Neutrophil (primary cell): Measurements from ENCODE around the gene CACNA1E.

Source experiments
- H3K27ac ChIP-seq: fragments of 200-600 bp; sonication (generic); 2 replicates; pipeline ENCODE4 v1.5.1; 2016; ENCODE audit warnings: mild to moderate bottlenecking, moderate library complexity
- H3K27me3 ChIP-seq: fragments of 200-600 bp; sonication (generic); 2 replicates; pipeline ENCODE4 v1.6.0; 2016; ENCODE audit warnings: mild to moderate bottlenecking
- H3K36me3 ChIP-seq: fragments of 200-600 bp; sonication (generic); 2 replicates; pipeline ENCODE4 v1.5.1; 2017
- H3K4me1 ChIP-seq, 2 experiments: fragments of 200-600 bp in 1 of 2; sonication (generic) in 1 of 2; 1 replicate in 1 of 2; 2 replicates in 1 of 2; pipeline versions ENCODE4 v1.5.1 to v1.6.1; 2013 to 2016; ENCODE audit warnings: low read depth in 1 of 2, low read length in 1 of 2, mild to moderate bottlenecking in 1 of 2, moderate library complexity in 1 of 2; ENCODE audit not compliant: control insufficient read depth in 1 of 2, insufficient read depth in 1 of 2
- H3K4me3 ChIP-seq, 2 experiments: fragments of 200-600 bp in 1 of 2; sonication (generic) in 1 of 2; 1 replicate in 1 of 2; 2 replicates in 1 of 2; pipeline ENCODE4 v1.5.1; 2013 to 2016; ENCODE audit warnings: low read depth in 1 of 2, low read length in 1 of 2, mild to moderate bottlenecking in 1 of 2, moderate library complexity in 1 of 2
- H3K9me3 ChIP-seq: fragments of 200-600 bp; sonication (generic); 2 replicates; pipeline ENCODE4 v1.5.1; 2016
- CTCF ChIP-seq: fragments of 200-600 bp; sonication (generic); IDR thresholded peaks from 2 replicates; pipeline ENCODE4 v1.5.1; 2016; ENCODE audit warnings: antibody characterized with exemption

CACNA1E gene

GRCh38 chr1:181632960-181633359 lies 149.6 kb downstream of the CACNA1E start:
- Histone ChIP-seq H3K27ac (no peak overlapping the region), H3K27me3 (peaks cover 32% of the 10 kb centered on the region), H3K9me3 (no peaks in the 10 kb centered on the region), H3K4me3 (no peak overlapping the region), H3K4me1 (no peaks in the 10 kb centered on the region), H3K36me3 (no peaks in the 10 kb centered on the region)
- no peak for TF ChIP-seq CTCF

GRCh38 chr1:181635110-181635509 lies 151.8 kb downstream of the CACNA1E start:
- no peaks in the 10 kb centered on the region for H3K4me1 ChIP-seq
- H3K27ac ChIP-seq, result no peak overlapping the region
- H3K27me3 ChIP-seq, result peaks cover 36% of the 10 kb centered on the region
- H3K4me3 ChIP-seq, result no peak overlapping the region
- H3K9me3 ChIP-seq, result no peaks in the 10 kb centered on the region
- H3K36me3 ChIP-seq, result no peaks in the 10 kb centered on the region
- no peak for TF ChIP-seq CTCF

GRCh38 chr1:181637998-181638397 lies 154.7 kb downstream of the CACNA1E start:
- Histone ChIP-seq H3K4me1 (no peaks in the 10 kb centered on the region), H3K27ac (no peak overlapping the region), H3K9me3 (no peaks in the 10 kb centered on the region), H3K27me3 (peaks cover 45% of the 10 kb centered on the region), H3K4me3 (no peak overlapping the region), H3K36me3 (no peaks in the 10 kb centered on the region)
- TF ChIP-seq CTCF, result no peak

GRCh38 chr1:181640956-181641355 lies 157.6 kb downstream of the CACNA1E start:
- Histone ChIP-seq H3K4me1 (no peaks in the 10 kb centered on the region), H3K27ac (no peak overlapping the region), H3K9me3 (no peaks in the 10 kb centered on the region), H3K27me3 (peaks cover 27% of the 10 kb centered on the region), H3K4me3 (no peak overlapping the region), H3K36me3 (no peaks in the 10 kb centered on the region)
- no peak for TF ChIP-seq CTCF

- Histone ChIP-seq H3K9me3 (no peaks in the 10 kb centered on the region), H3K27me3 (peaks cover 37% of the 10 kb centered on the region), H3K4me1 (no peaks in the 10 kb centered on the region), H3K4me3 (no peak overlapping the region), H3K27ac (no peak overlapping the region), H3K36me3 (no peaks in the 10 kb centered on the region)
- TF ChIP-seq CTCF, result no peak
Measured at GRCh38 chr1:181643631-181644030, 160.3 kb downstream of the CACNA1E start.

GRCh38 chr1:181645171-181645570 lies 161.9 kb downstream of the CACNA1E start:
- Histone ChIP-seq H3K36me3 (no peaks in the 10 kb centered on the region), H3K27me3 (peaks cover 40% of the 10 kb centered on the region), H3K4me1 (no peaks in the 10 kb centered on the region), H3K27ac (no peak overlapping the region), H3K4me3 (no peak overlapping the region), H3K9me3 (no peaks in the 10 kb centered on the region)
- TF ChIP-seq CTCF, result no peak
